HFFc6 (cell line): ENCODE measurements around the gene EFCAB6. TPM values are rescaled to one million over a fixed set of nuclear protein-coding genes. Genes with fewer than 3 reads are reported as not detected.

Experiments used
- DNase-seq: peaks from one replicate; pipeline ENCODE4 v3.0.0-alpha.2; 2018
- H3K27ac Mint-ChIP-seq: 2 replicates; pipeline ENCODE4 v1.8.0; 2020; ENCODE audit warnings: mild to moderate bottlenecking, mixed read lengths
- H3K27me3 Mint-ChIP-seq: 2 replicates; pipeline ENCODE4 v1.8.0; 2021; ENCODE audit warnings: mild to moderate bottlenecking, moderate library complexity, mixed read lengths; ENCODE audit not compliant: insufficient read depth
- H3K36me3 Mint-ChIP-seq: 2 replicates; pipeline ENCODE4 v1.8.0; 2021; ENCODE audit warnings: low read depth, mixed read lengths
- H3K4me1 Mint-ChIP-seq: 2 replicates; pipeline ENCODE4 v1.8.0; 2020; ENCODE audit warnings: low read depth, mixed read lengths
- H3K4me3 Mint-ChIP-seq: 2 replicates; pipeline ENCODE4 v1.8.0; 2020; ENCODE audit warnings: mild to moderate bottlenecking, moderate library complexity, mixed read lengths
- H3K9me3 Mint-ChIP-seq: 2 replicates; pipeline ENCODE4 v1.8.0; 2020; ENCODE audit warnings: mild to moderate bottlenecking, mixed read lengths
- total RNA-seq, 6 experiments: library from RNA; stranded (reverse); fragmentation: NEBNext Ultra II Directional; extraction: Animal tissue kit (Norgen Biotek cat#: 25700); gene quantifications; 2 replicates in 1 of 6; 3 replicates in 5 of 6; pipeline ENCODE4 v1.2.3, GENCODE V29; 2021
- TF ChIP-seq, protein P1 (sequence below): fragments of 200-600 bp; sonication (generic); IDR thresholded peaks from 2 replicates; pipeline ENCODE4 v1.5.0; 2021; ENCODE audit warnings: antibody characterized with exemption, mild to moderate bottlenecking

Gene EFCAB6
- total RNA-seq, 6 experiments from 2014 or later, result 0.33 to 0.95 (median 0.64) TPM

DNA sequence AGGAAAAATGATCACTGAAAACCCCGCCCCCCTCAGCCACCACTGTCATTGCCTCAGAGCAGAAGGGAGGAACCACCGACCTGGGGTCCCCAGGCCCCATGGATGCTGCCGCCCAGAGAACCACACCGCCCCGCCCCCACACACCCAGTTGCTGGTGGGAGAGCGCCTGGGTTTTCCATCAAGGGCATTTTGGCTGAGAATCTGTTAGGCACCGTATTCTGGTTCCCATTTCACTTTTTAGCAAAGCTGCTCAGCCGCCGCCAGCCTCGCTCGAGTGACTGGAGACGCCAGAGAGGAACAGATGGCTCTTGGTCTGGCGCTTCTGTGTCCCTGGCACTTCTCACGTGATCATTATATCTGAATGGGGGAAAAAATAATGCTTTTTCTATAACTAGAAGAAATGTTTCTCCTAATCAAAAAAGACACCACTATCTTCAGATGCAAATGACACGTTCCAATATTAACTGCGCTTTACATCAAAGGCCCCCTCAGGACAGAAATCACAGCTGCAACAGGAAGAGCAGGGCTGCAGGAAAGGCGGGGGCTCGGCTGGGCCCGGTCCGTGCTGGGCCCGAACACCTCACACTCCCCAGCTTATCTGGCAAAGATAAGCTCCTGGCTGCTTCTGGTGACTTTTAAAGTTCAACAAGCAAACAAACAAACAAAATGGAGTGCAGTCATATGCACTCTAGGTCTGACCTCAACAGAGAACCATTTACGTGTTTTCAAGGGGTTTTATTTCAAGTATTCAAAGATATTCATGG lies 250.5 kb downstream of the EFCAB6 start:
- TF ChIP-seq, protein P1, sequence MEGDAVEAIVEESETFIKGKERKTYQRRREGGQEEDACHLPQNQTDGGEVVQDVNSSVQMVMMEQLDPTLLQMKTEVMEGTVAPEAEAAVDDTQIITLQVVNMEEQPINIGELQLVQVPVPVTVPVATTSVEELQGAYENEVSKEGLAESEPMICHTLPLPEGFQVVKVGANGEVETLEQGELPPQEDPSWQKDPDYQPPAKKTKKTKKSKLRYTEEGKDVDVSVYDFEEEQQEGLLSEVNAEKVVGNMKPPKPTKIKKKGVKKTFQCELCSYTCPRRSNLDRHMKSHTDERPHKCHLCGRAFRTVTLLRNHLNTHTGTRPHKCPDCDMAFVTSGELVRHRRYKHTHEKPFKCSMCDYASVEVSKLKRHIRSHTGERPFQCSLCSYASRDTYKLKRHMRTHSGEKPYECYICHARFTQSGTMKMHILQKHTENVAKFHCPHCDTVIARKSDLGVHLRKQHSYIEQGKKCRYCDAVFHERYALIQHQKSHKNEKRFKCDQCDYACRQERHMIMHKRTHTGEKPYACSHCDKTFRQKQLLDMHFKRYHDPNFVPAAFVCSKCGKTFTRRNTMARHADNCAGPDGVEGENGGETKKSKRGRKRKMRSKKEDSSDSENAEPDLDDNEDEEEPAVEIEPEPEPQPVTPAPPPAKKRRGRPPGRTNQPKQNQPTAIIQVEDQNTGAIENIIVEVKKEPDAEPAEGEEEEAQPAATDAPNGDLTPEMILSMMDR, result no peak
- Mint-ChIP-seq H3K4me1 (no peaks in the 10 kb centered on the region), H3K27me3 (no peaks in the 10 kb centered on the region; the same call in none of the 2 replicates), H3K27ac (no peak overlapping the region), H3K36me3 (no peaks in the 10 kb centered on the region), H3K4me3 (no peak overlapping the region), H3K9me3 (peaks cover 44% of the 10 kb centered on the region)
- no peak for DNase-seq

DNA sequence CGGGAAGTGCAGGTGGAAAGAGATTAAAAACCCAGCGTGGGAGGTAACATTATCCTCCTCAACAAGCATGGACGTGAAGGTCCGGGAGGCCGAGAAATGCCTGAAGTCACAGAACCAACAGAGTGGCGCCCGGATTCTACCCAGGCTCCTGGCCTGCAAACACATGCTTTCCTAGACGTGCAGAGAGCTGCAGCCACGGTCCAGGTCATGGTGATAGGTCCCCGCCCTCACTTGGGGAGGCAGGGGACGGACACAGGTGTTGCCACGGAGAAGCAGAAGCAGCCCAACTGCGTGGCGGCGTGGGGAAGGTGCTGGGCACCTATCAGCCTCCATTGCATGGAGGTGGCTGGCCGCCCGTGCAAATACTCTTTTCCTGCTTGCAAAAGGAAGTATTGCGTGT lies 251.5 kb downstream of the EFCAB6 start:
- no peak overlapping the region for H3K27ac Mint-ChIP-seq
- no peaks in the 10 kb centered on the region for H3K36me3 Mint-ChIP-seq
- no peaks in the 10 kb centered on the region for H3K4me1 Mint-ChIP-seq
- no peak for DNase-seq
- TF ChIP-seq, protein P1, result no peak
- H3K4me3 Mint-ChIP-seq, result no peak overlapping the region
- peaks cover 47% of the 10 kb centered on the region for H3K9me3 Mint-ChIP-seq
- no peaks in the 10 kb centered on the region; the same call in 1 of the 2 replicates for H3K27me3 Mint-ChIP-seq

DNA sequence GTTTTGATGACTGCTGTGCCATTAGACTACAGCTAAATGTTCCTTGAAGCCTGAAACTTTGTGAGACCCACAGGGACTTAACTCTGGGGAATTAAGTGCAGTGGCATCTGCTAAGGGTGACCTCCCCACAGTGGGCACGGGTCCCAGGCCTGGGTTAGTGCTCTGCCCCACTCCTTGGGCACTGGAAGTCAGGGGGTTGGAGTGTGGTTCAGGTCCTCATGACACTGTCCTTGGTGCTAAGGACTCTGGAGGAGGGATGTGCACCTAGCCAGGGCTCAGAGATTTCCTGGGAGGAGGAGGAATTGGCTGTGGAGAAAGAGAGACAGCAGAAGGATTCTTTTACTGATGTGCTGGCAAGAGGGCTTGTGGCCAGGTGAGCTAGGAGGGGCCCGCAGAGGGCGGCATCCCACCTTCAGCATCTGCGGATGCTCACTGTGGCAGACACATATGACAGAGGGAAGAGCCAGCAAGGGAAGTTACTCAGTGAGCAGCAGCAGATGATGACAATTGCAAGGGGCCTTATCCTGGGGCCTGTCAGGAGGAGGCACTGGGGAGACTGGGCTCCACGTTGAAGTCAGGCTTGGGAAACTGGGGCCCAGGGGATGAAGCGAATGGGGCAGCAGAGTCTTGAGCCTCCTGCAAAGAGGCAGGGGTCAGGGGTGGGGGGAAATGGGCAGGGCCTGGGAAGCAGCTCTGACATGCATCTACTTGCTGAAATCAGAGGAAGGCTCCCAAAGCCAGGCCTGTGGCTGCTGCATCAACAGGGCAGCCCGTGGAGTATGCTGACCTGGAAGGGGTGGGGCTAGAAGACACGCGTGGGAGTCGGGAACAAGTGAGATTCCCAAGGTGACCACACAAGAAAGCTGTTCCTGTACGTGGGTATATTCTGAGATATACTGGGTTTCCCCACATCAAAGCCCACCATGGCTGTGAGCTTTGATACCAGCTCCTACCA lies 256.3 kb downstream of the EFCAB6 start:
- Mint-ChIP-seq H3K27me3 (peaks cover 3% of the 10 kb centered on the region; the same call in 1 of the 2 replicates), H3K27ac (no peak overlapping the region), H3K4me1 (no peaks in the 10 kb centered on the region), H3K4me3 (no peak overlapping the region), H3K36me3 (peaks cover 14% of the 10 kb centered on the region; the same call in 1 of the 2 replicates), H3K9me3 (peaks cover 65% of the 10 kb centered on the region)
- TF ChIP-seq, protein P1, result no peak
- no peak for DNase-seq

DNA sequence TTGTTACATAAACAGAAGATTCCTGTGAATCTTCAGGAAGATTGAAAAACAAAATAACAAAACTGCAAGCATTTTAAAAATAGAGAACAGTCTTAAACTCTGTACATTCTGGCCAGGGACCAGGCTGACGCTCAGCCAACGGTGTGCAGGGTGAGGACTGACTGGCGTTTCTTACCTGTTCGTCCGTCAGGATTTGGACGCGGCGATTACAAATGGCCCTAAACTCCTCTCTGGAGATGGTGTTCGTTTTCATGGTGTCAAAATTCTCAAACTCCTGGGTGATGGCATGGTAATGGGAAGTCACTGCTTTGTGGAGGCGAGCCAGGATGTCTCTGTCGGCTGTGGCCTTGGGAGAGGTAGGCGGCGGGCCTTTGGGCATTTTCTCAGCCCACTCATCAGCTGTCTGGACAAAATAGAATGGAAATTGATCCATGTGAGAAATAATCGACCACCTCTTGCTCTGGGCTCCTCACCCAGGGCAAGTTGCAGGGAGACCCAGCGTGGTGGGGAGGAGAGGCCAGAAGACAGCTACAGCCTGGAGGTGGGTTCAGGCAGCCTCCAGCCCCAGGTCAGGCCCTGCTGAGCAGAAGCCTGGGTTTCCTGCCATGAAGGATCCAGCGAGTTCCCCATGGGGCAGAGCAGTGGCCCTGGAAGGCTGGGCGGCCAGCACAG lies 257.3 kb downstream of the EFCAB6 start:
- no peaks in the 10 kb centered on the region for H3K4me1 Mint-ChIP-seq
- TF ChIP-seq, protein P1, result no peak
- DNase-seq, result no peak
- H3K4me3 Mint-ChIP-seq, result no peak overlapping the region
- H3K27ac Mint-ChIP-seq, result no peak overlapping the region
- H3K9me3 Mint-ChIP-seq, result peaks cover 62% of the 10 kb centered on the region
- H3K36me3 Mint-ChIP-seq, result peaks cover 14% of the 10 kb centered on the region; the same call in 1 of the 2 replicates
- peaks cover 3% of the 10 kb centered on the region; the same call in 1 of the 2 replicates for H3K27me3 Mint-ChIP-seq

DNA sequence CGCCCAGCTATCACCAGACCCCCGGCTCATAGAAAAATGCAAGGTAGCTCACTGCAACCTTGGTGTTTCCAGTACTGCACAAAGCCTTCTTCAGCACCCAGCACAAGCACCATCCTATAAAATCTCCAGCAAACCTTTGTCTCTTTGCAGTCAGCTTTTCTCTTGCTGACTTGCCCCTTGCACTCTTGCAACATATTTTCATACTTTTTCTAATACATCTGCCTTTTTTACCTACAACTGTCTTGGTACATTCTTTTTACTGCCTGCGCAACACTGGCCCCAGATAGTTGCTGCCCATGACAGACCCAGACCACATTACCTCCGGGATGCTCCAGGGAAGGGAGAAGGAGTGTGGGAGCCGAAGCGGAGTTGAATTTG lies 257.9 kb downstream of the EFCAB6 start:
- DNase-seq, result no peak
- TF ChIP-seq, protein P1, result no peak
- H3K4me3 Mint-ChIP-seq, result no peak overlapping the region
- H3K9me3 Mint-ChIP-seq, result peaks cover 62% of the 10 kb centered on the region
- H3K36me3 Mint-ChIP-seq, result peaks cover 14% of the 10 kb centered on the region; the same call in 1 of the 2 replicates
- no peak overlapping the region for H3K27ac Mint-ChIP-seq
- peaks cover 3% of the 10 kb centered on the region; the same call in 1 of the 2 replicates for H3K27me3 Mint-ChIP-seq
- no peaks in the 10 kb centered on the region for H3K4me1 Mint-ChIP-seq
